GM21381 (cell line): Measurements from ENCODE around the gene PRKAA1.

ENCODE experiments used
- ATAC-seq: cut with Tn5 transposase; IDR thresholded peaks from one replicate; pipeline ENCODE4 v1.9.1; 2021; ENCODE audit warnings: mild to moderate bottlenecking, moderate library complexity; ENCODE audit not compliant: unreplicated experiment

Gene PRKAA1

DNA sequence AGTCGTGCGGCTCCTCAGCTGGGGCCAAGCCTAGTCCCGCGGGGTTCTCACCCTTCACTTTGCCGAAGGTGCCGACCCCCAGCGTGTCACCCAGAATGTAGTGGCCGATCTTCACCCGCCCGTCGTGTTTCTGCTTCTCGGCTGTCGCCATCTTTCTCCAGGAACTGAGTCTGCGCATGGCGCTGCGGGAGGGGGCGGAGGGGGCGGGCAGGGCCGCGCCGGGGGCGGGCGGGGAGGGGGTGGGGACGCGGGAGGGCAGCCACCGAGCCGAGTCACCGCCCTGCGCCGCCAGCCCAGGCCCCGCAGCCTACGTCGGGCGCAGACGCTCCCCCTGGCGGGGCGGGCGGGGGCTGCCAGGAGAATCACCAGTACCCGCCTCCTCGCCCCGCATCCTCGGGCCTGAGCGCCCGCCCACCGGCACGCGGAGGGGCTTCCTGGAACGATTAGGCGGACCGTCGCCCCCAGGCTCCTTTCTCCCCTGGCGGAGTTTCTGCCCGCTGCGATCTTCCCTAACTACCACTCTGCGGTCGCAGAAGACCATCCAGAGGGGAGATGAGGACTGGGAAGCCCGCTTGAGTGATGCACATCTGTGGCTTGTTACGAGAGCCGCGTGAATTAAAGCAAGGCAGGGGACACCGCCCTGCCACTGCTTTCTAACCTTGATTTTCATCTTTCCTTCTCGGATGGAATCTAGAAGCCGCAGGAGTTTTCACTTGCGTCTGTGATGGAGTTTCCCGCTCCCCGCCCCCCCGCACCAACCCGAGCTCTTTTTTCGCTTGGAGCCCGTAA is at the start of gene PRKAA1:
Gene PRKAA1 (minus strand): TSS at position 363 of the 789 bp plus-strand sequence. CDS start 185 bp downstream, at position 178.
- ATAC-seq = peak; percentile 93

DNA sequence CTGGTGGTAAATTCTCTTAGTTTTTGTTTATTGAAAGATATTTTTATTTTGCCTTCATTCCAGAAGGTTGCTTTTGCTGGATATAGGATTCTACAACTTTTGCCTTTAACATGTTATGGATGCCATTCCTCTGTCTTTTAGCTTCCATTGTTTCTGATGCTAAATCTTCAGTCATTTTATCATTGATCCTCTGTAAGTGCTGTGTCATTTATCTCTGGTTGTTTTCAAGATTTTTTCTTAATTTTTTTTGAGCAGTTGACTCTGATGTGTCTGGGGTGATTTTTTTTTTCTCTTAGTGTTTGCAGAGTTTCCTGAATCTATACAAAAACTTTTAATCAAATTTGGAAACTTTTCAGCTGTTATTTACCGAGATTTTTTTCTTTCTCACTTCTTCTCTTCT is 49.4 kb upstream of the PRKAA1 start:
- no peak for ATAC-seq

DNA sequence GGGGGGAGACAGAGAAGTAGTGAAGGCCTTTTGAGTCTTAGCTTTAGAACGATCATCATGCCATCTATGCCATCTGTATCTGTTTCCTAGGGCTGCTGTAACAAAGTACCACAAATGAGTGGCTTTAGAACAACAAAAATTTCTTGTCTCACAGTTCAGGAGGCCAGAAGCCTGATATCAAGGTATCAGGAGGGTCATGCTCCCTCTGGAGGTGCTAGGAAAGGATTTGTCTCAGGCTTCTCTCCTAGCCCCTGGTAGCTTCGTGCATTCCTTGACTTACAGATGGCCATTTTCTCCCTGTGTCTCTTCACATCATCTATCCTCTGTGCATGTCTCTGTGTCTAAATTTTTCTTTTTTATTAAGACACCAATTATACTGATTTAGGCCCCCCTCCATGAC is 48.2 kb upstream of the PRKAA1 start:
- no peak for ATAC-seq

DNA sequence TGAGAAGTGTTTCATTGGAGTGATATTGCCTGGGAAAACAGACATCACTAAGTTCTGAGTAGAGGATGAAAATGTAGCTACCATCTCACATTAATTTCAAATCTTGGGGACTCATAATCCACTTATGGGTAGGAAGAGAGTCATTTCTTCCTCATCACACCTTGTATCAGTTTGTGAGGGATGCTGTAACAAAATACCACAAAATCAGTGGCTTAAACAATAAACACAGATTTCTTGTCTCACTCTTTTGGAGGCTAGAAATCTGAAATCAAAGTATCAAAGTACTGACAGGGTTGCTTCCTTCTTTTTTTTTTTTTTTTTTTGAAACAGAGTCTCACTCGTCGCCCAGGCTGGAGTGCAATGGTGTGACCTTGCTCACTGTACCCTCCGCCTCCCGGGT is 46.4 kb upstream of the PRKAA1 start:
- ATAC-seq = no peak

DNA sequence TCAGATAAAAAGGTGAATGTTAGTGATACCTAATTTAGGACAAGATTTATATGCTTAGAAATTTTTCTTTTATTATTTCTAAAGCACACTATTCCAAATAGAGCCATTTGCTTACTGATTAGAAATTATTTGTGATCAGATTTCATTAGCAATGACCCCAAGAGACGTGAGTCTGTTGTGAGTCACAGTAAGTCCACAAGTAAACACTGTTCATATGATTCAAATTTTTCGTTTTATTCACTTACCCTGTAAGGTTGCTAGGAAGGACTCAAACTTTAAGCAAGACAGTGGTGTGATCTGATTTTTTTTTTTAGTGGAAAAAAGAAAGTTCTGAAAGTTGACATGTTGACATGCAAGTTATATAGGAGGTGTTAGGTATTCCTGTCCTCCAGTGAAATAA is 44.2 kb upstream of the PRKAA1 start:
- no peak for ATAC-seq

DNA sequence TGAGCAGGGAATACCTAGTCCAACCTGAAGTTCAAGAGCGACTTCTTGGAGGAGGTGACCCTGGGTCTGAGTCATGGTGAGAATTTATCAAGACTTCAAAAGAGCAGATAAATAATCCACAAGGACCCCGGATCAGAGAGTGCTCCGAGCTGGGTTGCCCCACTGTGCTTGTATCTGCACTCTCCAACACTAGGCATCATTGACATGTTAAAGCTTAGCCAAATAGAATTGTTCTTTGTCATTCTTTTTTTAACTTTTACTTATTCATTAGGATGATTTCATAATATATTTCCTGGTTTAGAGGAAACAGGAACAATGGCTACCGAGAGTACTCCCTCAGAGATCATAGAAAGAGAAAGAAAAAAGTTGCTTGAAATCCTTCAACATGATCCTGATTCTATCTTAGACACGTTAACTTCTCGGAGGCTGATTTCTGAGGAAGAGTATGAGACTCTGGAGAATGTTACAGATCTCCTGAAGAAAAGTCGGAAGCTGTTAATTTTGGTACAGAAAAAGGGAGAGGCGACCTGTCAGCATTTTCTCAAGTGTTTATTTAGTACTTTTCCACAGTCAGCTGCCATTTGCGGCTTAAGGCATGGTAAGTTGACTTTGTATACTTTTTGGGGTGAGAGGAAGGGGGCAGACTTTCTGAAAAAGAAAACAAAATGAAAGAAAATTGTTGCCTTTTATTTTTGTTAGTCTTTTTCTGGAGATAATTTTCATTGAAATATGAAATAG is 43.1 kb upstream of the PRKAA1 start, which contains the start of gene CARD6:
Gene CARD6 (plus strand): TSS at position 300 of the 738 bp plus-strand sequence. CDS start 16 bp downstream, at position 316.
- peak; percentile 45 for ATAC-seq

DNA sequence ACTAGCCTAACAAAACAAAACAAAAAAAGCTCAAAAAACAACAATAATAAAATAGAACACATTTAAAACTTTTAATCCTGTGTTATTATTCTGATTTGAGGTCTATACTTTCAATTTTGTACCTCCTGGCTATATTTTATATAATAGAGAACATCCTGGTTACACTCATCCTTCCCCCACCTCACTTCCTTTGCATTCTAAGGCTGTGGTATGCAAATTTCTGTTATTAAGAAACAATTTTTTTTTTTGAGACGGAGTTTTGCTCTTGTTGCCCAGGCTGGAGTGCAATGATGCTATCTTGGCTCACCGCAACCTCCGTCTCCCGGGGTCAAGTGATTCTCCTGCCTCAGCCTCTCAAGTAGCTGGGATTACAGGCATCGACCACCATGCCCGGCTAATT is 39.9 kb upstream of the PRKAA1 start:
- ATAC-seq = no peak

DNA sequence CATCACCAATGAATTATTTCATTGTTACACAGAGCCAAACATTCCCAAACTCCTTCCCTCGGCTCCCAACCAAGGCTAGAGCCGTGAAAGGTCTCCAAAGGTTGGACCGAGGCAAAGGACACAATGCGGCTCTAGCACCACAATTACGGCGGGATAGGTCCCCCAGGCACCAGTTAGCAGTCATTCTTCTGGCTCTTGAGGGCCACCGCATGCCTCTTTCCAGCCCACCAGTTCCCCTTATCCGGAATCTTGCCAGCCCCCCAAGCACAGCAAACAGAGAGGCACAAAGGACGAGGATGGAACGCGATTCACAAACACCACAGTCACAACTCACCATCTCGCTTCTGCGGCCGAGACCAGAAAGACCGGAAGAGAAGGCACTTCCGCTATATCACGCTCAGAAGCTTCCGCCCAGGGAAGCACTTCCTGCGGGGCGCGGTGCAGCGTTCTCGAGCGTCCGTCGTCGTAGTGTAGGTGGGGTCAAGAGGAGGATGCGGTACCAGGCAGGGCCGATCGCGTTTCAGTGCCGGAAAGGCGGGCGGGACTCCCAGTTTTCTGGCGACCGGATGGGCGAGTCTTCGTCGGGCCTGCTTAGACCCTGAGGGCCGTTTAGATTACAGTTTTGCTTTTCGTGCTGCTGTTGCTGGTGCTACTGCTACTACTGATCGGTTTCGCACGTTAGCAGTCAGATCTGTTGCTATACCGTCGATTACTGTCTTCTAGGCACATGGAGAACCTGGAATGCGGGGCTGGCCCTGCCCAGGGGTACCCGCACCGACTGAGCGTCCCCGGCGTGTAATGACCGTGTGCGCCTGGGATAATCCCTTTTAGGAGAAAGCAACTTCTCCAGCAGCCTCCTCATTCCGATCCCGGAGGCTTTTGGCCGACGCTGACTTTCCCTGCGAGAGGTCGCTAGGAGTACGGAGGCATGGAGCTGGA is 36.9 kb upstream of the PRKAA1 start, which contains the start of gene RPL37:
Gene RPL37 (minus strand): TSS at position 374 of the 939 bp plus-strand sequence. CDS start 37 bp downstream, at position 337.
- ATAC-seq = peak; percentile 98

DNA sequence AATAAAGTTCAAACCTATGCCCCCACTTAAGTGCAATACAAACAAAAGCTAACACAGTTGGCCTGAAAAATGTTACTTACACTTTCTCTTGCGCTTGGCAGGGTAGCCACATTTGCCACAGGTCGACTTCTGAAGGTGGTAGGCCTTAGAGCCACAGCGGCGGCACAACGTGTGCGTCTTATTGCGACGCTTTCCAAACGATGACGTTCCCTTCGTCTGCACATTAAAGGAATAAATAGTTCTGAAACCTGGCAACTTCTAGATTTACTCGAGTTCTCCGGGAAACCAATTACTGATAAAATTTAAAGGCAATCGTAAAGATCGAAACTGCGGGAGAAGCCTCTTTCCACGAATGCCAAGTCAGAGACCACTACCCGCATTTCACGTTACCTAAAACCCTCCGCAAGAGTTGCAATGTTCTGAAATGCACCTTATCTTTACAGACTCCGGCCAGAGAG is 36.2 kb upstream of the PRKAA1 start:
- ATAC-seq = no peak

DNA sequence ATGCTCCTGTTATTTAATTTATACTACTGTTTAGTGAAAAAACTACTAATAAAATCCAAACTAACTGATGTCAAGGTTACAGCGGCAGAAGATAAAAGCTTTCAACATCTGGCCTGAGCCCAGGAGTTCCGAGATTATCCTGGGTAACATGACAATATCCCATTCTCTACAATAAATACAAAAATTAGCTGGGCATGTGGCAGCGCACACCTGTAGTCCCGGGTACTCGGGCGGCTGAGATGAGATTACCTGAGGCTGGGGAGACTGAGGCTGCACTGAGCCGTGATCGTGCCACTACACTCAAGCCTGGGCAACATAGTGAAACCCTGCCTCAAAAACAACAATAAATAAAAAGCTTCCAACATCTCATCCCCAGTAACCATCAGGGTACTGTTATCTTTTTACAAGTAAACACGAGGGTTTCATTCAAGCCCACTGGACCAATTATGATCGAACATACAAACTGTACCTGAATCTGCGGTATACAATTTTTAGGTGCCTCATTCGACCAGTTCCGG is 35.6 kb upstream of the PRKAA1 start:
- no peak for ATAC-seq

DNA sequence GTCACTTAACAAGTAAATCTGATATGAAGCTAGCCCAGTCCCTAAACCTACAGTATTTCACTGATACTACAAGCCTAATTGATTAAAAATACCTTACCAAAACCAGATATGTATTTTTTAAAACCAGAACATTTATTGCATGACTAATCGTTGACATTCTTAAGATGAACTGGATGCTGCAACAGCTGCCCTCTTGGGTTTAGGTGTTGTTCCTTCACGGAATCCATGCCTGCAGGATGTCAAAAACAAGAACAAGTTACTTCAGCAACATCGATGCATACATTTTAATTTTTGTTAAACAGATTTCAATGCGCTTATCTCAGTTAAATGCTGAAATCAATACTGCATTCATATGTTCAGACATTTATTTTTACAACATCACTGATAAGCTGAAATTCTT is 34.2 kb upstream of the PRKAA1 start:
- ATAC-seq = no peak

DNA sequence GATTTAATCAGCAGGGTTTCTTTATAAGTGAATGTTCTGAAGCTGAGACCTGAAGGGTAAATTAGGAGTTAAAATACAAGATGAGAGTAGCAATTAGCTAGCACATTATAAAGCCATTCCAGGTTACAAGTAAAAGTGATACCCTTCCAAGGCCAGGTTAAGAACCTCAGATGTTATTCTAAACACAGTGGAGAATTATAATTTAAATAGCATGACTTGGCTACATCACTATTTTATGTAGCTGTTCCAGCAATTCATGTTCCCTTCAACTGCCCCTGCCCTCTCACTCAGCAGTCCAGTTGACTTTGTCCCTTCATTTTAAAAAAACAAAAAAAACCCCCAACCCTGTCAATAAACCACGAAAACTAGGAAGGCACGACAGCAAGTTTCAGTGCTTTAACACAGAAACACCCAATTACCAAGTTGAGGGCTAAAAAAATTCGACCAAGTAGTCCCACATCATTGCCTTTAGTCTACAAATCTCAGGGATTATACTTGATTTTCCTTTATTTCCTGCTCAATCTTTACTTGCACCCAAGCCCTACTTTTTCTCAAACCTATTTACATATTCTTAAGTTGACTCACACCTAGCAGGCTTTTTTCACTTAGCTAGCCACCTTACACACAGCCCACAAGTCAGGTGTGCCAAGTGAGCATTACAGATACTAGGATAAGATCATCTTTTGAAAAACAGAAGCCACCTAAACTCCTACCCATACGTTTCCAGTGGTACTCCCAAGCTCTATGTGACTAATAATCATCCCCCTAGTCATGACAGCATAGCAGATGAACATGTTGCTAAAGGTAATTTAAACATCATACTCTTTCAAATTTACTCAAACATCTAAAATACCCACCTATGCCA is 33.4 kb upstream of the PRKAA1 start:
- no peak for ATAC-seq

DNA sequence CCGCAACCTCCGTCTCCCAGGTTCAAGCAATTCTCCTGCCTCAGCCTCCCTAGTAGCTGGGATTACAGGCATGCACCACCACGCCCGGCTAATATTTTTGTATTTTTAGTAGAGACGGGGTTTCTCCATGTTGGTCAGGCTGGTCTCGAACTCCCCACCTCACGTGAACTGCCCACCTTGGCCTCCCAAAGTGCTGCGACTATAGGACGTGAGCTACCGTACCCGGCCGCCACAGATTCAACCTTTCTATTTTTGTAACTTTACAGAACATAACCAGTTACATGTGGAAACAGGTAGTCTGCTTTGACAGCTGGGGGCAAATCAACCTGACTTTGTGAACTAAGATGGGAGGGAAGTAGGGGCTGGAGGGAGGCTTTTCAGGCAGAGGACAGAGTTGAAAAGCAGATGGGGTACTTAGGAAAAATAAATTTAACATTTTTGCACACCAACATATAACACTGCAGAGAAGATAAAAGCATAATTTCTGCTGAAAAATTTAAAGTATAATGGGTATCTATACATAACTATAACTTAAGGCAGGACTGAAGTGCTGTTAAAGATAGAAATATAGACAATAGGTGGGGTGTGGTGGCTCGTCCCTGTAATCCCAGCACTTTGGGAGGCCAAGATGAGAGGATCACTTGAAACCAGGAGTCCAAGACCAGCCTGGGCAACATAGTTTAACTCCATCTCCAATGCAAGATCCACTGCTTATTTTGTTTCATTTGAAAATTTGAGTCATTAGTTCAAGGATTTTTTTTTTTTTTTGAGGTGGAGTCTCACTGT is 31.8 kb upstream of the PRKAA1 start:
- no peak for ATAC-seq

DNA sequence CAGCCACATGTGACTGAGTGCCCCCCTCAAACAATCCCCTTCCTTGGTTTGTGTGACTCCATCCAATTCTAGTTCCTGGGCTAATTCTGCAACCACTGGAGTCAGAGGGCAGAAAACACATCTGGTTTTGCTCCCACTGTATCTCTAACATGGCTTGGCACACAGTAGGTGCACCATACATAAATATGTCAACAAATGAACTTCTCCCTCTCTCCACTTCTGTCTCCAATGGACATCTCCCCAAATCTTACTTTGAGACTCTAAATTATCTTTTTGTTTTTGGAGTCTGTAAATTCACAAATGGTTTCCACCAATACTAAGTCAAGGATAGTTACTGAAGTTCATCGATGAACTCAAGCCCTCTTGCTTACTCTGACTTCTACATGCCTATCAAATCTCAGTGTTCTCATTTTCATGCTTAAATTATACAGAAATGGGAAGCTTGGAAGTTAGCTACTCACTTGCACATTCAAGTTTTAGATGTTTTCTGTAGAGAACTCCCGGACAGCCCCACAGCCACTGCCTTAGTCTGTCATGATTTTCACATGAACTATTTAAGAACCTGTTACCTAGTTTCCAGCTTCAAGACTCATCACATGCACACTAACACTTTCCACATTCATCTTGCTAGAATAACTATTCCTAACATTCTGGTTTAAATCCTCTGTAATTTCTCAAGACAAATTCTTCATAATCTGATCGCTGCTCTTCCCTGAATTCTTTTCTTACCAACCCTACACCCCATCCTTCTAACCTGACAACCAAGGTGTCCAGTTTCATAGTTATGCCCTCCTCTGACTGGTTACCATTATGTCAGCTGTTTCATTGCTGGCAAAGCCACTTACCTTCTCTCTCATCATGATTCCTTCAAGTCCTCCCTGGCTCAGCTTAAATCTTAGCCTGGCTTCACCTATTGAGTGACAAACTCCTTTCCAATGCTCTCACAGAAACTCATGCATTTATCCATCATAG is 30.8 kb upstream of the PRKAA1 start:
- no peak for ATAC-seq

DNA sequence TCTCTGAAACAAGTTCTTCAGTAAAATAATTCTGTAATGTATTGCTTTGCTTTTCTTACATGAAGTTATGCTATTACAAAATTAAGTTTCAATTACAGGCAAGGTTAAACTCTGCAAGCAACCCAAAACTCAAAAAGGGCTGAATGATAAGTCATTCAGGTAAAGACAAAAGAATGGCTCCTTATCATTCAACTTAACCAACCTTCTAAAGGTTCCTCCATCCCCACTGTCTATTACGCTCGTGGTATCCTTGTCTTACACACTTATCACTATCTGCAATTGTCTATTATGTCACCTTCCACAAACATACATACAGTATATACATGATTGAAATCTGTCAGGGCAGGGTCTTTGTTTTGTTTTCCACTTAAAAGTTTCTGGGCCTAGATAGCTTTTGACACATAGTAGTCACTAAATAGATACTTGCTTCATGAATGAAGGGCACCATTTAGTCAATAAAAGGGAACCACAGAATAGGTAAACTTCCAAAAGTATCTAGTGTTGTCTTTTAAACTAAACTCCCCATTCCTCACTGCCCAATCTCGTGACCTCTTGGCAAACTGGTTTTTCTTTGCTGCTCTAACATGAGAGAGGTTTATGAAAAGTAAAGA is 30.0 kb upstream of the PRKAA1 start:
- no peak for ATAC-seq

DNA sequence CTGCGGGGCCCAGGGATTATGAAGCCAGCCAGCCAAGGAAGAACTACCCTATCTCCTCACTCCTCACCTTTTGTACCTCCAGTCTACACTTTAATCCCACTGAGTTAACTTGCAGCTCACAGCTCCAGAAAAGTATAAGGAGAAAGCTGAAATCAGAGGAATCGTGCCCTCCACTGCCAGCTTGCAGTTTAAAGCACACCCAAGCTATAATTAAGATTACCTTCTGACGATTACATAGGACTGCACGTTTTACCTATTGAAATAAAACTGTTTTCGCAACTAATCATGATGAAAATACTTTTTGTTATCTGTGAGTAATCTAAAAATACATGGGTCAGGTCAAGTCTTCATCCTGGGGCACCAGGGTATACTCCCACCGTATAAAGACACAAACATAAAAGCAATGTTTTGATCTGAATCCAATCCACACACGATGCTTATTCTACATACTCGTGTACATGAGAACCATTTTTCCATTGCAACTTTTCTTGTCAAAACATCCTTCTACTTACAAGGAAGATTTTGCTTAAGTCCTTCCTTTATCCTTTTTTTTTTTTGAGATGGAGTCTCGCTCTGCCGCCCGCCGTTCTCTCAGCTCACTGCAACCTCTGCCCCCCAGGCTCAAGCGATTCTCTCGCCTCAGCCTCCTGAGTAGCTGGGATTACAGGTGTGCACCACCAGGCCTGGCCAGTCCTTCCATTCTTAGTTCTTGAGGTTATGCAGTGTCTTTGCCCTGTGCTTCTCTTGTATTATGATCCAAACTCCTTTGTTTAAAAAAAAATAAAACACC is 29.2 kb upstream of the PRKAA1 start:
- ATAC-seq = no peak
